GM18511 (cell line): ENCODE measurements around the gene MAPK11.

Experiments
- ATAC-seq: cut with Tn5 transposase; IDR thresholded peaks from one replicate; pipeline ENCODE4 v1.9.1; 2021; ENCODE audit warnings: mild to moderate bottlenecking, moderate library complexity; ENCODE audit not compliant: unreplicated experiment

The MAPK11 gene

DNA sequence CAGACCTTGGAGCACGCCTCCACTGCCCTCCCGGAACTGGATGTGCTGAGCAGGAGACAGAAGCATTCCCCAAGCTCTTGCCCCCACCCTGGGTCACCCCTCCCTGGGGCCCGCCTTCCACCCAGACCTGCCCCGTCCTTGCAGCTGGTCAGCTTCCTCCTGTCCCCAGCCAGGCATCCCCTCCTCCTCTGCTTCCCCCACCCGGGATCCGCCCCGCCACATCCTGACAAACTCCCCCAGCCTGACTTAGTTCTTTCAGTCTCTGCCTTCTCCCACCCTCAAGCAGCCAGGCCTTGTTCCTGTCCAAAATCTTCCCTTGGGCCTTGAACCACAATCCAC, 38.4 kb upstream of the MAPK11 start:
- ATAC-seq = no peak

GRCh38 chr22:50307890-50308596, 37.9 kb upstream of the MAPK11 start:
- ATAC-seq = no peak

DNA sequence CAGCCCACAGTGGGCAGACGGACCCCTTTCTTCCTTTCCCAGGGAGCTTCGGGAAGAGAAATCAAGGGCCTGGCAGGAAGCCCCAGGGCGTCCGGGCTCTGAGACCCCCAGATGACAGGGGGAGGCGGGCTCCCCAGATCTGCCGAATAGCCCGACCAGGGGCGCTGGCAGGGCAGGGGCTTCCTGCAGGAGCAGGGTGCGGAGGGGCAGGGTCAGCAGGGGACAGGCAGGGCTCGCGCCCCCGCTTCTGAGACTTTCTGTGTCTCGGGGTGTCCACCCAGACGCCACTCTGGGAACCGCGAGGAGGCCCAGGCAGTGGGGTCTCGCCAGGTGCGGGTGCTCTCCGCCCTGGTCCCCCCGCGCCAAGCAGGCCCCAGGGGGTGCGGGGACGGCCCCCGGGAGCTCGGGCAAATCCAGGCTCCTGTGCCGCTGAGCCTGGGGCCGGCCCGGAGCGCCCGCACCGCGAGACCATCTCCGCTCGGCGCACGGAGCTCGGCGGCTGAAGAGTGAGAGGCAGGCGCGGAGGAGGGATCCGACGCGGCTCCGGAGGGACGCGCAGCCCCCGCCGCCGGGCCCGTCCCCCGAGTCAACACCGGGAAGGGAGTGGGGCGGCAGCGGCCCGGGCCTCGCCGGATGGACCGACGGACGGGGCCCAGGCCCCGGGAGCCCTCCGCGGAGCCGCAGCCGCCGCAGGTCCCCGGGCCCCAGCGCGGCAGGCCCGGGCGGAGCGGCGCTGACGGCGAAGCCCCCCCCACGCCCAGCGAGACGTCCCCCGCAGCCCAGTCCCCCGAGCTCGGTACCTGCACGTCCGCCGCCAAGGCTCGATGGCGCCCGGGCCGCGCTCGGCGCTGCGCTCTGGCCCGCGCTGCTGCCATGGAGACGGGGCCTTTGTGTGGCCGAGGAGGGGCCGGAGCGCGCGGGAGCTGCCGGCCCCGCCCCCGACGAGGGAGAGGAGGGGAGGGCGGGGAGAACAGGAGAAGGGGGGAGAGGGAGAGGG, 36.9 kb upstream of the MAPK11 start, which contains the start of gene PLXNB2:
Gene PLXNB2 (minus strand): TSS at position 894 of the 997 bp plus-strand sequence. CDS start 17,062 bp downstream, outside the sequence.
- ATAC-seq = peak; percentile 52

DNA sequence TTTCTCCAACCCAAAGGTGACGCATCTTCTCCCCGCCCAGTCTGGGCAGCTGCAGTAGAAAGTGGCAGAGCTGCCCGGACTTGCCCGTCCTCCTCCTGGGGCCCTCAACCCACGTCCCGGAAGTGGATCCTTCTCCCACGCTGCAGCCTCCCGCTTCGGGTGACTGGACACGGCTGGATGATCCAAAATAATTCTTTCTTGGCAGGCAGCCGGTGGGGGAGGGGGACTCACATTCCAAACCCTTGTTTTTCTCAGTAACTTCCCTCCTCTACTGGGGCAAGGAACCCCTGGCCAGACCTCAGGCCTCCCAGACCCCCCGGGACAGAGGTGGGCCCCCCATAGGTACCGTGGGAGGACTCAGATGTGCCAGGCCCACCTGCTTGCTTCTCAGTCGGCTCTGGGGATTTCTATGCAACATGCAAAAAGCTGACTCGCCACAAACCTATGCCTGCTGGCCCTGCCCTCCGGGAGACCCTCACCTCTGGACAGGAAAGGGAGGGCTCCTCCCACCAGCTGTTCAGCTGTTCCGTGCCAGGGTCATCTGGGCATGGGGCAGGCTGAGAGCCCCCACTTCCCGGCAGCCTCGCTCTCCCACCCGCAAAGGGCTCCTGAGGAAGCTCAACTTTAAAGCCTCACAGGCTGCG, 35.9 kb upstream of the MAPK11 start:
- peak; percentile 35 for ATAC-seq

DNA sequence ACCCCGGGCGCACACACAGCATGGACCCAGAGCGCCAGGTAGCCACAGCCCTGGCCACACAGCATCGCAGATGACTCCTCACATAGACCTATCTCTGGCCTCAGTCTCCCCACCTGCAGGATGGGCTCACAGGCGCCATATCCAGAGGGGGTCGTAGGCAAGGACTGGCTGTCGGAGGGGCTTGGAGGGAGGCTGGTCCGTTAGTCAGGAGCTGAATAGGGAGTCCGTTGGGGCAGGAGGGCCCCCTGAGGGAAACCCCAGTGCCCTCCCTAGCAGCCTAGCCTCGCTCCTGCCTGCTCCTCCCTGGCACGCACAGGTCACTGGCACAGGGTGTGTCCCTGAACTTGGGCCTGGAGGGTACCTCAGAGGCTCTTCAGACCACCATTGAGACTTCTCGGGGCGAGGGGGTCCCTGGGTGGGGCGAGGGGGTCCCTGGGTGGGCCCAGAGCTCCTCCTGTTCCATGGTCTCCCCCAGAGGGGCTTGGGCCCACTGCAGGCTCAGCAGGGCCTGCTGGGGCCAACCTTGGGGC, 35.3 kb upstream of the MAPK11 start:
- ATAC-seq = no peak

GRCh38 chr22:50304528-50305392, 34.6 kb upstream of the MAPK11 start:
- ATAC-seq = no peak

DNA sequence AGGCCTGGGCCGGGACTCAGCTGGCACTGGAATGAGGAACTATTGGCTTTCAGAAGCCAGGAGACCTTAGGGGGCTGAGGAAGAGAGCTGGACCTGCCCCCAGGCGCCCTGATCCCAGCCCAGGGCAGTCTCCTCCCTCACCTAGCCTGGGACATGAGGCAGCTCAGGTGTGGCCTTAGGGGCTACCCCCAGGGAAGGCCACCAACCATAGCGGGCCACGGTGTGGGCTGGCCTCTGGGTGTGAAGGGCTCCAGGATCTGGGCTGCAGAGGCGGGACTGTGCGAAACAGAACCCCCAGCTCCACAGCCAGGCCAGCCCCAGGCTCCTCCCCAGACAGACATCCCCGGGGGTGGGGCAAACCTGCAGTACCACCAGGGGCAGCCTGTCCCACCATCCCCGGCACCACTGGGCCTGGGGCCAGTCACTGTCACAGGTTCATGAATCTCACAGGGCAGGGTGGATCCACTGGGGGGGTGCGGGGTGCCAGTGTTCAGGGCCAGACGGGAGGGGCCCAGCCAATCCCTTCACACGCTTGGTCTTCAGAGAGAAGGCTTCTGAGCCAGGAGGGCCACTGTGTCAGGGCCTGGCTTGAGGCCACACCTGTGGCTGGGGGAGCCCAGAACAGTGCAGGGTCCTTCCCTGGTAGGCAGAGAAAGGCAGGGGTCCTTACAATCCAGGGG, 33.8 kb upstream of the MAPK11 start:
- ATAC-seq = no peak

DNA sequence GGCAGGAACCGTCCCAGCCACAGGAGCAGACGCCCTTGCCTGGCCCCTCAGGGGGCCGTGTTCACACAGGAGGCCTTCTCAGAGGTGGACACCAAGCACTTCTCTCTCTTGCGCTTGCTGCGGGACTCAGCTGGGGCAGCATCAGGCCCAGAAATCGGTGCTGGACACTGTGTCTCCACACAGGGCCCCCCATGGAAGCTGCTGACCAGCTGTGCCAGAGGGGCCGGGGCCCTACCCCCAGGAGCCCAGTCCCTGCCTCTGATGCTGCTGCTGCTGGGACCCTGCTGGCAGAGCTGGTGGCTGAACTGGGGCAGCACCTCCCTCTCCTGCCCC, 33.3 kb upstream of the MAPK11 start:
- no peak for ATAC-seq

GRCh38 chr22:50302564-50302963, 32.4 kb upstream of the MAPK11 start:
- ATAC-seq = no peak

DNA sequence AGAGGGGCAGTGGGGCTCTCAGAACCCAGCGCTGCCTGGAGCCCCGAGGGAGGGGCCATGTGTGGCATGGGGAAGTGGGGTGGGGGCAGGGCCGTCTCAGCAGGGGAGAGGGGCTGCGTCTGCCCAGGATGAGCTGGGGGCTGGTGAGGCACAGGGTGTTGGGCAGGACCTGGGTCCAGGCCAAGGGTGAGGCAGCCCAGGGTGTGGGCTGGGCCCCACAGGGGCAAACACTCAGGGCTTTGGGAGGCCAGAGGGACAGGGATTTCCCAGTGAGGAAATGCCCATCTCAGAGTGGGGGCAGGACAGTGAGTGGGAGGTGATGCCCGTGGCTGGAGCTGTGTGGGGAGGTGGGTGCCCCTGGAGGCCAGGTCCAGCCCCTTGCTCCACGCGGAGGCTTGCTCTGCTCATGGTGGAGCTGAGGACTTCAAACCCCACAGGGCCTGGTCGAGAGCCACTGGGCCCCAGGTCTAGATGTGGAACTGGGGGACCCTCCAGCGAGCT, 31.9 kb upstream of the MAPK11 start:
- no peak for ATAC-seq

DNA sequence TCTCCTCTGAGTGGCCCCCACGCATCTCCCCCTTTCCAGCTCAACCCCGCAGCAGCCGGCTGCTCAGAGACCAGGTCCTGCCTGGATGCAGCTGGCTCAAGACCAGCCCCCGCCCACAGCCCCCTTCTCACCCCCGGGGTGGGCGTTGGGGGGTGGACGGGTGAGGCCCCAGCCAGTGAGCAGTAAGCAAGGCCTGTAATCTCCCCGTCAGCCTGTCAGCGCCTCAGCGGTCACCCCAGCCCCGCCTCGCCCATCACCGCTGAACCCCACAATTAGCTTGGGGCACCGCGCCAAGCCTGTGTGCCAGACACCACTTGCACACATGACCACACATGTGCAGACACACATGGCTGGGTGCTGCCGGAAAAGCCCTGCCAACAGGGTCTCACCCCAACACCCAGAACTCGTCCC, 31.4 kb upstream of the MAPK11 start:
- no peak for ATAC-seq

GRCh38 chr22:50300620-50301257, 30.6 kb upstream of the MAPK11 start:
- ATAC-seq = no peak

GRCh38 chr22:50299785-50300619, 29.8 kb upstream of the MAPK11 start:
- no peak for ATAC-seq

DNA sequence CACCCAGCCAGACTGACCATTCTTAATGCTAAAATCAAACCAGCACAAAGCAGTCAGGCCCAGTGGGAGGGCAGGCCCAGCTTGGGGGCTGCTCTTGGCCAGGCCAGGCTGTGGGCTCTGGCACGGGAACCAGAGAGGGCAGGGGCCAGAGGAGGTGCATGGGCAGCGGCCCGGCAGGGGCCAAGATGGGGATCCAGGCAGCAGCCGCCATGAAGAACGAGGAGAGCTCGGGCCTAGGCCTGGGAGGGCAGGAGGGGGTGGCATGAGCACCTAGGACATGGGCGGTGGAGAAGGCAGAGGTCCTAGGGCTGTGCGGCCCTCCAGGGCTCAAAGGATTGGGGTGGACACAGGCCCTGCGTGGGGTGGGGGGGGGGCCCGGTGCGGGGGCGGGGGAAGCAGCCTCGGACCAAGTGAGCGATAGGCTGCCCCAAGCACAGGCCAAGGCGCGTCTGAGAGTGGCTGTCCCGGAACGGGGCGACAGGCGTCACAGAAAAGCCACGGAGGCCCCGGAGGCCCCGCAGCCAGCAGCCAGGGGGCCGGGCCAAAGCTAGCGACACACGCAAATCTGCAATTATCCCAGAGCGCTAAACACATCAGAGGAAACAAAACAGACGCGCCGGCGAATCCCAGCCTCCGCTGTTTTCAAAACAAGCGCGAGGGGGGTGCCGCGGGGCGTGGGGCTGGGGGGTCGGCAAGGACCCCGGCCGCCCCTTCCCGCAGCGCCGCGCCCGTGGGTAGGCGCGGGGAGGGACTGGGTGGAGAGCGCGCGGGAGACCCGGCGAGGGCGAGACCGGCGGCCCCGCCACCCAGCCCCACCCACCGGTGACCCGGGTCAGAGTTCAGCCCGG, 29.0 kb upstream of the MAPK11 start:
- ATAC-seq = no peak

DNA sequence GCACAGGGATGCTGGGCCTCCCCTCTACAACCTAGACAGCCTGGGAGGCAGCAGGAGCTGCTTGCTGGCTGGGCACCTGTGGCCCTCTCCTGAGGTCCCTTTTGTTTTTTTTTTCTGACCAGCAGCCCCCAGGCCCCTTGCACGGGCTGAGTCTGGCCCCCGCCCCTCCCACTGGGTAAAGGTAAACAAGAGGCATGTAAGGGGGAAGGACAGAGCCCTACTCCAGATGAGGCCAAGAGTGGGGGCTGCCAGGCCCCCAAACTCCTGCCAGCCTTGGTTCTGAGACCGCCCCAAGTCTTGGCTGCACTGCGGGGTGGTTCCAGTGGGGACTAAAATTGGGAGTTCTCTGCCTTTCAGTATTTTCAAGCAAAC, 28.1 kb upstream of the MAPK11 start:
- ATAC-seq = no peak

DNA sequence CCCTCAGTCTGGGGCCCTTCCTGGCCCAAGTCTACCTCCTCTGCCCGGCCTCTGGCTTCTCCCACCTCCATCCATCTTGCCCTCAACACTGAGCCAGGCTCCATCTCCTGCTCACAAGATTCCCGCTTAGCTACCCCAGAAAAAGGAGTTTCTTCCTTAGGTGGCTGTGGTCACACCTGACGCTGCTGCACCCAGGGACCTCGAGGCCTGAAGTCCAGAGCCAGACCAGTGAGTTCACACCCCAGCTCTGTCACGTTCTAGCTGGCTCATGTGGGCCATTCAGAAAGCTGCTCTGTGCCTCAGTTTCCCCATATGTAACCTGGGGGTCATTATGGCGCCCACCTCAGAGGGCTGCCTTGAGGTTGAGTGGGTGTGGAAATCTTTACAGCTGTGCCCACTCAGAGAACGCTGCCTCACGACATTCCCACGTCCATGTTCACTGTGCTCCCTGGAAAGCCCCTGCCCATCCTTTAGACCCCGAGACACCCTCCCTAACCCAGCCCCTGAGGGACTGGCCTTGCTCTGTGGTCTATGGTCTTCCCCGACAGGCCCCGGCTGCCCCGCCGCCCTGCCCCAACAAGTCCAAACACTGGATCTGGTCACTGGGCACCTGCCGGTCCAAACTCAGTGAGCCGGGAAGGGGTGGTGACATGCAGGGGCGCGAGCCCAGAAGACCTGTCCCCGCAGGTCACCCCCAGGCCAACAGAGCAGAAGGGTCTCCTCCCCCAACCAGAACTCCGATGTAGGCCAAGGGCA, 27.5 kb upstream of the MAPK11 start:
- ATAC-seq = no peak
